Amniotic stem cell (primary cell): ENCODE measurements around the gene SLAMF8.
A peak's percentile ranks its signal among the peaks of the same experiment; 100 is the strongest.

Source experiments
- DNase-seq: peaks from one replicate; lab custom pipeline; 2025; lab: John Stamatoyannopoulos, UW

The SLAMF8 gene

GRCh38 chr1:159826441-159827101 is at the start of gene SLAMF8:
Gene SLAMF8 (plus strand): TSS chr1:159826873. CDS start chr1:159826899, 26 bp downstream.
- no peak for DNase-seq

GRCh38 chr1:159778266-159778665 is 48.4 kb upstream of the SLAMF8 start:
- DNase-seq = no peak

GRCh38 chr1:159779403-159779851 is 47.2 kb upstream of the SLAMF8 start:
- no peak for DNase-seq

GRCh38 chr1:159780583-159781582 is 45.8 kb upstream of the SLAMF8 start, which contains the start of gene DUSP23:
Gene DUSP23 (plus strand): TSS chr1:159780962. CDS start chr1:159781101, 139 bp downstream.
- peak; percentile 97 for DNase-seq

- no peak for DNase-seq
Observed at GRCh38 chr1:159781992-159782391, 44.7 kb upstream of the SLAMF8 start.

GRCh38 chr1:159783724-159784123 is 42.9 kb upstream of the SLAMF8 start:
- DNase-seq = no peak

- DNase-seq = no peak
Observed at GRCh38 chr1:159786465-159786864, 40.2 kb upstream of the SLAMF8 start.

- DNase-seq = no peak
Observed at GRCh38 chr1:159786966-159787365, 39.7 kb upstream of the SLAMF8 start.

GRCh38 chr1:159790237-159790917 is 36.3 kb upstream of the SLAMF8 start:
- DNase-seq = no peak

- DNase-seq = no peak
Observed at GRCh38 chr1:159791031-159791430, 35.6 kb upstream of the SLAMF8 start.

- no peak for DNase-seq
Observed at GRCh38 chr1:159791461-159791860, 35.2 kb upstream of the SLAMF8 start.

GRCh38 chr1:159795534-159795933 is 31.1 kb upstream of the SLAMF8 start:
- DNase-seq = no peak

- DNase-seq = peak; percentile 82
Observed at GRCh38 chr1:159798893-159799292, 27.8 kb upstream of the SLAMF8 start.

- DNase-seq = no peak
Observed at GRCh38 chr1:159799446-159799985, 27.2 kb upstream of the SLAMF8 start.

GRCh38 chr1:159800177-159800930 is 26.3 kb upstream of the SLAMF8 start:
- DNase-seq = no peak

GRCh38 chr1:159802111-159802510 is 24.6 kb upstream of the SLAMF8 start, which contains the start of gene FCRL6:
Gene FCRL6 (plus strand): TSS chr1:159802360. CDS start chr1:159802425, 65 bp downstream.
- no peak for DNase-seq

GRCh38 chr1:159803956-159804689 is 22.6 kb upstream of the SLAMF8 start:
- DNase-seq = no peak

- DNase-seq = no peak
Observed at GRCh38 chr1:159804924-159805323, 21.7 kb upstream of the SLAMF8 start.

GRCh38 chr1:159815926-159816325 is 10.7 kb upstream of the SLAMF8 start:
- DNase-seq = no peak

- no peak for DNase-seq
Observed at GRCh38 chr1:159817276-159818041, 9.2 kb upstream of the SLAMF8 start.
